Gastrocnemius medialis (tissue), 4 donors: ENCODE measurements around the gene PPP1R8.

ENCODE experiments used
- CTCF ChIP-seq, 5 experiments: fragments of 450-650 bp in 3 of 5; fragments of 200-600 bp in 2 of 5; sonication (generic) in 2 of 5; IDR thresholded peaks in 4 of 5; conservative IDR thresholded peaks in 1 of 5; 1 replicate in 4 of 5; 2 replicates in 1 of 5; pipeline ENCODE4 v1.5.1; 2016 to 2019; ENCODE audit warnings: antibody characterized with exemption in 5 of 5, mild to moderate bottlenecking in 3 of 5, moderate library complexity in 3 of 5
- POLR2A ChIP-seq, 2 donors: fragments of 450-650 bp; IDR thresholded peaks; one replicate each; pipeline ENCODE4 v1.6.1; 2017; ENCODE audit warnings: antibody characterized with exemption in 2 of 2, mild to moderate bottlenecking in 2 of 2, moderate library complexity in 2 of 2

- TF ChIP-seq CTCF (IDR thresholded peaks at IDR 0.05 in 4 of 5, conservative IDR thresholded peaks at IDR 0.05 in 1 of 5) (no peak), POLR2A (IDR thresholded peaks at IDR 0.05) (no peak)
Observed at GRCh38 chr1:27868556-27868931, 38.0 kb downstream of the PPP1R8 start.
